Immature natural killer cell (primary cell): ENCODE data around the gene SYK. TPM values are rescaled to one million over a fixed set of nuclear protein-coding genes. Genes with fewer than 3 reads are reported as not detected.

Experiments used
- polyA plus RNA-seq, 3 donors: library from polyadenylated mRNA; unstranded; fragments of 300-500 nt; fragmentation: Illumina TruSeq; gene quantifications; one replicate each; pipeline ENCODE4 v1.2.3, GENCODE V29; 2021

SYK gene
- polyA plus RNA-seq, 3 donors from 2014 or later: 50.1 to 125 (median 82.6) TPM

Other genes starting within 250 kb of the SYK start
- gene DIRAS2, start 159.0 kb upstream of the SYK start, polyA plus RNA-seq: not detected